ENCODE results near the gene HOGA1.
A peak's percentile ranks its signal among the peaks of the same experiment; 100 is the strongest.
"Not testable (repeated sequence)": the region's sequence is repeated elsewhere in the genome, so short reads cannot be mapped to it uniquely, and the experiment has no call there.

The HOGA1 gene

DNA sequence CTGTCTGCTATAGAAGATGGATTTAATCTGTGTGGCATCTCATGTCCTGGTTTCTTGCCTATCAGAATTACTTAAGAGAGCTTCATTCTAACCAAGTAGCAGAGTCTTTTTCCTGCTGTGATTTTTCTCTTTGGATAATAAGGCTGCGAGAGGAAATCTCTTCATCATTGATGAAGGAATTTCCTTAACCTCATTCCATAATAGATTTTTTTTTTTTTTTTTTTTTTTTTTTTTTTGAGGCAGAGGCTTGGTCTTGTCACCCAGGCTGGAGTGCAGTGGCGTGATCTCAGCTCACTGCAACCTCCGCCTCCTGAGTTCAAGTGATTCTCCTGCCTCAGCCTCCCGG, 65.2 kb downstream of the HOGA1 start:
- DNase-seq (ENCODE audit: low read depth): not testable (repeated sequence)

DNA sequence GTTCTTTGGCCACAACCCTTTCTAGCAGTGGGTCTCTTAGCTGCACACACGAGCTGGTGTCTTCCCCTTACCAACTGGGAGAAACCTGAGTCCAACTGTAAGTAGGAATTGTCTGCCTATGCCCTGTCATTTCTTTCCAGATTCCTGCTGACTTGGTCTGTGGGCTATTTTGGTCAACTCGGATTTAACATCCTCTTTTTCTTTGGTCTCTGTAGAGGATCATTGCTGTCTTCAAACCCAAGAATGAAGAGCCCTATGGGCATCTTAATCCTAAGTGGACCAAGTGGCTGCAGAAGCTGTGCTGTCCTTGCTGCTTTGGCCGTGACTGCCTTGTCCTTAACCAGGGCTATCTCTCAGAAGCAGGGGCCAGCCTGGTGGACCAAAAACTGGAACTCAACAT, 66.5 kb downstream of the HOGA1 start:
- DNase-seq (ENCODE audit: low read depth): no peak

DNA sequence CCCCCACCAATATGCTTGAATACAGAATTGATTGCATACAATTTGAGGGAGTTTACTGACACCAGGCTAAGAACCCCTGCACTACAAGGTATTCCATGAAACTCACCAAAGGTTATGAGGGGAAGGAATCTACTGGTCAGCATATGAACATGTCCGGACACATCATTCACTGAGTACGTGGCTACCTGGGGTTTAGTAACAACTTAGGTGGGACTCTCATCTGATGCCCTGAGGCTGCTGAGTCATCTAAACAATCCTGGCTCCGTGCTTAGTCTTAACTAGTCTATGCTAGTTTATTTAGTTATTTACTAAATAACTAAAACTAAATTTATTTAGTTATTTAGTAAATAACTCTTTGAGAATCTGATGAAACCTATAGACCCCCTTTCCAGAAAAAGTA, 67.6 kb downstream of the HOGA1 start:
- no peak for DNase-seq (ENCODE audit: low read depth)

- no peak for DNase-seq (ENCODE audit: low read depth)
Observed at GRCh38 chr10:97656777-97657176, 72.6 kb downstream of the HOGA1 start.

DNA sequence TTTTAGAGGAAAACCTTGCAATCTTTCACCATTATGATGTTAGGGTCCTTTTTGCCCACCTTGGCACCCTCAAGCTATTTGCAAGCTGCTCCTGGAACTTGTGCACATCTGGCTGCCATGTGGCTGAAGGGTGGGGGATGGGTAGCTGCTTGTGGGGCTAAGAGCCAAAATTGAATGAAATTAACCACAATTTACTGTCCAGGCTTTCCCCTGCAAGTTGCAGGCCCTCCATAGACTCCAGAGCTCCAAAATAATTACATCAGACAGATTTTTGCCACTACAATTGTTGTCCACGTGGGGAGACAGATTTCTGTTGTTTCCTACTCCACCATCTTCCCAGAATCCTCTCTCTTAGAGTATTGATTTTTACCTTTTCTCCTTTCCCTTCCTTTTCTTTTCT, 75.4 kb downstream of the HOGA1 start:
- peak; percentile 37 for DNase-seq (ENCODE audit: low read depth)
